MM.1S (cell line): ENCODE data around the gene PATZ1.

Experiments used
- DNase-seq: peaks from one replicate; pipeline ENCODE4 v3.0.0-alpha.2; 2015
- H2AFZ ChIP-seq: fragments of 300-600 bp; sonication (generic); 2 replicates; pipeline ENCODE4 v1.6.0; 2016; ENCODE audit warnings: antibody characterized with exemption, low read length
- H3F3A ChIP-seq: fragments of 300-600 bp; sonication (generic); 2 replicates; pipeline ENCODE4 v1.6.1; 2016; ENCODE audit warnings: mild to moderate bottlenecking, antibody characterized with exemption, low read length, moderate library complexity, mixed read lengths; ENCODE audit not compliant: insufficient read depth
- H3K27ac ChIP-seq: fragments of 300-600 bp; sonication (generic); 2 replicates; pipeline ENCODE4 v1.5.1; 2016; ENCODE audit warnings: mild to moderate bottlenecking, low read length
- H3K27me3 ChIP-seq: fragments of 300-600 bp; sonication (generic); replicated peaks from 2 replicates; pipeline ENCODE4 v1.6.0; 2016; ENCODE audit warnings: low read length; ENCODE audit not compliant: insufficient read depth
- H3K36me3 ChIP-seq: fragments of 300-600 bp; sonication (generic); replicated peaks from 2 replicates; pipeline ENCODE4 v1.6.1; 2016; ENCODE audit warnings: mild to moderate bottlenecking, low read length, mixed read lengths; ENCODE audit not compliant: insufficient read depth
- H3K4me1 ChIP-seq: fragments of 300-600 bp; sonication (generic); 2 replicates; pipeline ENCODE4 v1.6.1; 2016; ENCODE audit warnings: low read length, mixed read lengths
- H3K4me2 ChIP-seq: fragments of 300-600 bp; sonication (generic); 2 replicates; pipeline ENCODE4 v1.6.0; 2016; ENCODE audit warnings: low read depth, low read length
- H3K4me3 ChIP-seq: fragments of 300-600 bp; sonication (generic); 2 replicates; pipeline ENCODE4 v1.5.1; 2016; ENCODE audit warnings: low read length, mixed read lengths
- H3K79me2 ChIP-seq: fragments of 300-600 bp; sonication (generic); 2 replicates; pipeline ENCODE4 v1.6.1; 2016; ENCODE audit warnings: mixed run types, low read length, mixed read lengths
- H3K9ac ChIP-seq: fragments of 300-600 bp; sonication (generic); 2 replicates; pipeline ENCODE4 v1.6.1; 2016; ENCODE audit warnings: low read length, mixed read lengths
- H3K9me2 ChIP-seq: fragments of 300-600 bp; sonication (generic); replicated peaks from 2 replicates; pipeline ENCODE4 v1.6.1; 2016; ENCODE audit warnings: mild to moderate bottlenecking, low read length, mixed read lengths; ENCODE audit not compliant: insufficient read depth
- H3K9me3 ChIP-seq: fragments of 300-600 bp; sonication (generic); replicated peaks from 2 replicates; pipeline ENCODE4 v1.6.1; 2016; ENCODE audit warnings: mild to moderate bottlenecking, low read length, mixed read lengths; ENCODE audit not compliant: insufficient read depth
- H4K20me1 ChIP-seq: fragments of 300-600 bp; sonication (generic); 2 replicates; pipeline ENCODE4 v1.6.1; 2016; ENCODE audit warnings: mild to moderate bottlenecking, low read length, moderate library complexity, mixed read lengths; ENCODE audit not compliant: insufficient read depth
- CTCF ChIP-seq: fragments of 300-600 bp; sonication (generic); IDR thresholded peaks from 2 replicates; pipeline ENCODE4 v1.5.1; 2016; ENCODE audit warnings: antibody characterized with exemption, low read length, mixed read lengths
- EZH2 ChIP-seq: fragments of 300-600 bp; sonication (generic); optimal IDR thresholded peaks from 2 replicates; pipeline ENCODE3; 2017; ENCODE audit warnings: low read depth, mild to moderate bottlenecking, antibody characterized with exemption, low read length, mixed read lengths
- EZH2phosphoT487 ChIP-seq: fragments of 300-600 bp; sonication (generic); IDR thresholded peaks from 2 replicates; pipeline ENCODE4 v1.6.1; 2018; ENCODE audit warnings: antibody characterized with exemption, low read length

The PATZ1 gene

GRCh38 chr22:31332886-31333285 is 13.3 kb downstream of the PATZ1 start:
- H3K9ac ChIP-seq, result no peak overlapping the region
- no peaks in the 10 kb centered on the region for H3K9me3 ChIP-seq
- no peaks in the 10 kb centered on the region for H4K20me1 ChIP-seq
- no peaks in the 10 kb centered on the region for H3K79me2 ChIP-seq
- no peak overlapping the region for H3K27ac ChIP-seq
- H3K9me2 ChIP-seq, result no peaks in the 10 kb centered on the region
- no peak overlapping the region for H2AFZ ChIP-seq
- no peak for DNase-seq
- H3K4me2 ChIP-seq, result no peak overlapping the region
- no peaks in the 10 kb centered on the region for H3F3A ChIP-seq
- H3K36me3 ChIP-seq, result no peaks in the 10 kb centered on the region; the same call in 1 of the 2 replicates
- TF ChIP-seq CTCF (no peak), EZH2phosphoT487 (no peak), EZH2 (no peak)
- H3K27me3 ChIP-seq, result no peaks in the 10 kb centered on the region
- H3K4me3 ChIP-seq, result no peak overlapping the region
- no peaks in the 10 kb centered on the region for H3K4me1 ChIP-seq

GRCh38 chr22:31332010-31332409 is 14.1 kb downstream of the PATZ1 start:
- TF ChIP-seq EZH2 (no peak), CTCF (no peak), EZH2phosphoT487 (no peak)

GRCh38 chr22:31329453-31330215 is 16.5 kb downstream of the PATZ1 start:
- Histone ChIP-seq H3K9ac (no peak overlapping the region), H3K27ac (no peak overlapping the region), H3K9me3 (no peaks in the 10 kb centered on the region), H4K20me1 (no peaks in the 10 kb centered on the region), H3K4me2 (no peak overlapping the region), H3F3A (no peaks in the 10 kb centered on the region), H3K4me3 (no peak overlapping the region), H3K4me1 (no peaks in the 10 kb centered on the region), H3K27me3 (no peaks in the 10 kb centered on the region), H3K36me3 (no peaks in the 10 kb centered on the region; the same call in 1 of the 2 replicates), H3K79me2 (no peaks in the 10 kb centered on the region), H2AFZ (no peak overlapping the region), H3K9me2 (no peaks in the 10 kb centered on the region)
- no peak for DNase-seq
- TF ChIP-seq EZH2phosphoT487, result no peak
- TF ChIP-seq CTCF, result no peak
- no peak for TF ChIP-seq EZH2

More at GRCh38 chr22:31332010-31332409, 14.1 kb downstream of the PATZ1 start:
- Histone ChIP-seq H3K27me3 (no peaks in the 10 kb centered on the region), H3K79me2 (no peaks in the 10 kb centered on the region), H3K9ac (no peak overlapping the region), H3F3A (no peaks in the 10 kb centered on the region), H3K4me2 (no peak overlapping the region), H3K36me3 (no peaks in the 10 kb centered on the region; the same call in 1 of the 2 replicates), H3K9me3 (no peaks in the 10 kb centered on the region), H3K4me3 (no peak overlapping the region), H3K27ac (no peak overlapping the region), H3K4me1 (no peaks in the 10 kb centered on the region), H2AFZ (no peak overlapping the region), H3K9me2 (no peaks in the 10 kb centered on the region), H4K20me1 (no peaks in the 10 kb centered on the region)
- no peak for DNase-seq
